ENCODE measurements around the gene CDKN2B. TPM values are rescaled to one million over a fixed set of nuclear protein-coding genes. Genes with fewer than 3 reads are reported as not detected.
A peak's percentile ranks its signal among the peaks of the same experiment; 100 is the strongest.

CDKN2B gene
- total RNA-seq, 2 donors from 2014 or later: 1.3 TPM; not detected in 1

DNA sequence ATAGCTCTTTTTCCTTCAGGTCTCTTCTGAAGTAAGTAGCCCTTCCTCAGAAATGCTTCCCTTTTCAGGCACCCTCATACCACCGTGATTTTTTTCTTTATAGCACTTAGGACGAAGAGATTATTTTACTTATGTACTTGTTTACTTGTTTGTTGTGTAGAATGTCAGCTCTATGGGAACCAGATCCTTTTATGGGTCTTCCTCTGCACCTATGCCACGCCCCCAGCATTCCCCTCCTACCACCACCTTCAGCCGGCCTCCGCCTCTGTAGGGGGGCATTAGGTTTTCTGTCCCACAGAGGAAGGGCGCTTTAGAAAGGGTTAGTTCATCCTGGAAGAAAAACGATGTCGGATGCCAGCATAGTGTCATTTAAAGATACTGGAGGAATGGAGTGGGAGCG is 12.7 kb downstream of the CDKN2B start:
- Mint-ChIP-seq H3K4me1 (ENCODE audit: low read depth) (peaks cover 15% of the 10 kb centered on the region), H3K36me3 (ENCODE audit: insufficient read depth in 2 of 2) (peaks cover 0 to 2% of the 10 kb centered on the region in 2 donors), H3K27me3 (ENCODE audit: low read depth) (peaks cover 63% of the 10 kb centered on the region), H3K9me3 (no peaks in the 10 kb centered on the region), H3K4me3 (peak overlapping the region; percentile 84 to 100), H3K27ac (no peak overlapping the region)
- no peak for DNase-seq
- no peak for ATAC-seq (replicated peaks in 1 of 2)

DNA sequence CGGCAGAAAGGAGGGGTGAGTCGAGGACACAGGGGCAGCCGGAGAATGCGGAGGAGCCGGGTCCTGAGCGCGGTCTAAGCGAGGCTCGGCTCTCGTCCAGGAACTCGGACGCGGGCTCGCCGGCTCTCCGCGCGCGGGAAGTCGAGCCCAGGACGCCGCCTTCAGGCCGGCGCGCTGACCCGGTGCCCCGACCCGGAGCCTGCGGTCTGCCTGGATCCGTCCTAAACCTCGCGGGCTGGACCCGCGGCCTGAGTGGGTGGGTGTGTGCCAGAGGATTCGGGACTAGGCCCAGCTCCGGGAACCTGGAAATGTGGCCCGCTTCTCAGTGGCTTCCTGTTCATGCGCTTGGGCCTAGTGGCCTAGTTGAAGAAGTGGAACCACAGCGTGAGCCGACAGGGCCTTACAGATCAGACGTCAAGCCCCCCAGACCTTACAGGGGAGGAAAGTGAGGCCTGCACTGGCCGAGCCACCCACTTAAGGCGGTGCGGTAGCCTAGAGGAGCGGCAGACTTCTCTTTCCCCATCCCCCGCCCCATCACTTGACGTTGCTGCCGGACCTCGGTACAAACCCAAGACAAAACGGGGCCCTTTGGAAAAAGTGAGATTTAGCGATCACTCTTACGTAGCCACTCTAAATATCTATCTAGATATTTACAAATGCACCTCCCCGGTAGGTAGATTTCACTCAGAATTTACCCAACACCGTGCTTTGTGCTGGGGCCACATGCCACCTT is 13.3 kb downstream of the CDKN2B start:
- H3K36me3 Mint-ChIP-seq (ENCODE audit: insufficient read depth in 2 of 2): peaks cover 0 to 2% of the 10 kb centered on the region in 2 donors
- peaks cover 62% of the 10 kb centered on the region for H3K27me3 Mint-ChIP-seq (ENCODE audit: low read depth)
- H3K4me3 Mint-ChIP-seq: peak overlapping the region; percentile 84 to 100
- ATAC-seq (replicated peaks in 1 of 2) (peak; percentile 12 to 27), DNase-seq (peak in 1 of 2 donors; percentile 22)
- H3K27ac Mint-ChIP-seq: peak overlapping the region; percentile 57
- no peaks in the 10 kb centered on the region for H3K9me3 Mint-ChIP-seq
- H3K4me1 Mint-ChIP-seq (ENCODE audit: low read depth): peaks cover 15% of the 10 kb centered on the region

DNA sequence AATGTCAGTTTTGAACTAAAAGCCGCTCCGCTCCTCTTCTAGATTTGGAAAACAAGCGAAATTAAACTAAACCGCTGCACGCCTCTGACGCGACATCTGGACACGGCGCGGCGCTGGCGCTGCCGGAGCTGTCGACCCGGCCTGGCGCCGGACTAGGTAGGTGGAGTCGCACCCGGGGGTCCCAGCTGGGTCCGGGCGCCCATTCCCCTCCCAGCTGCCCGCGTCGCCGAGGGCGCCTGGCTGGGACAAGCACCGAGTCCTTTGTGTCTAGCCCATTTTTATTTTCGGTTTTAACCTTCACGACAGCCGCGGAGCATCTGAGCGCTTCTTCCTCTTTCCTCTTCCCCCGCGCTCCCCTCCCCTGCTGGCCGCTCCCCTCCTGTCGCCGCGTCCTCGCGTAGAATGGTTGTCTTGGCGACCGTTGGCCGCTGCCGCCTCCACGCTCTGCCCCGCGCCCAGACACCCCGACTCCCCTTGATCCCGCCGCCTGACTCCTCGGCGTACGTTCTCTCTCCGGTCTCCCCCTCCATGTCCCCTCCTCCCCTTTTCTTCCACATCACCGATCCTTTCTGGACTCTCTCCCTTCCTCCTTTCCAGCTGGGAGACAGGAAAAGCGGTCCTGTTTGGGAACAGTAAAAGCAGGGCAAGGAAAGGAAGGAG is 14.0 kb downstream of the CDKN2B start:
- peaks cover 15% of the 10 kb centered on the region for H3K4me1 Mint-ChIP-seq (ENCODE audit: low read depth)
- DNase-seq (peak; percentile 79 to 80), ATAC-seq (replicated peaks in 1 of 2) (peak; percentile 83 to 84)
- peak overlapping the region; percentile 84 to 100 for H3K4me3 Mint-ChIP-seq
- H3K27ac Mint-ChIP-seq: peak overlapping the region; percentile 98
- H3K27me3 Mint-ChIP-seq (ENCODE audit: low read depth): peaks cover 66% of the 10 kb centered on the region
- no peaks in the 10 kb centered on the region for H3K9me3 Mint-ChIP-seq
- H3K36me3 Mint-ChIP-seq (ENCODE audit: insufficient read depth in 2 of 2): peaks cover 0 to 2% of the 10 kb centered on the region in 2 donors

DNA sequence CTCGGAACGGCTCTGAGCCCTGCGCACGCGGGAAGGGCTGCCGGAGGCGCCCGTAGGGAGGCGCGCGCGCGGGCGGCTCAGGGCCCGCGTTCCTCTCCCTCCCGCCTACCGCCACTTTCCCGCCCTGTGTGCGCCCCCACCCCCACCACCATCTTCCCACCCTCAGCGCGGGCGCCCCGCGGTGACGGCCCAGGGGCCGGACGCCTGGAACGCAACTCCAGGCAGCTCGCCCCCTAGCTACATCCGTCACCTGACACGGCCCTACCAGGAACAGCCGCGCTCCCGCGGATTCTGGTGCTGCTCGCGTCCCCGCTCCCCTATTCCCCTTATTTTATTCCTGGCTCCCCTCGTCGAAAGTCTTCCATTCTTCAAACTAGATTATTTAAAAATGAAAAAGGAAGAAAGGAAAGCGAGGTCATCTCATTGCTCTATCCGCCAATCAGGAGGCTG is 14.5 kb downstream of the CDKN2B start, which contains the start of gene CDKN2B-AS1:
Gene CDKN2B-AS1 (plus strand): TSS at position 236 of the 450 bp plus-strand sequence.
- Mint-ChIP-seq H3K4me3 (peak within 1 kb of the TSS; percentile 84 to 100), H3K9me3 (no peaks in the 10 kb centered on the region), H3K27ac (peak within 1 kb of the TSS; percentile 98), H3K27me3 (ENCODE audit: low read depth) (peaks cover 66% of the 10 kb centered on the region), H3K4me1 (ENCODE audit: low read depth) (peaks cover 15% of the 10 kb centered on the region), H3K36me3 (ENCODE audit: insufficient read depth in 2 of 2) (peaks cover 0 to 2% of the 10 kb centered on the region in 2 donors)
- peak; percentile 59 to 67 for ATAC-seq (replicated peaks in 1 of 2)
- peak; percentile 47 to 54 for DNase-seq

DNA sequence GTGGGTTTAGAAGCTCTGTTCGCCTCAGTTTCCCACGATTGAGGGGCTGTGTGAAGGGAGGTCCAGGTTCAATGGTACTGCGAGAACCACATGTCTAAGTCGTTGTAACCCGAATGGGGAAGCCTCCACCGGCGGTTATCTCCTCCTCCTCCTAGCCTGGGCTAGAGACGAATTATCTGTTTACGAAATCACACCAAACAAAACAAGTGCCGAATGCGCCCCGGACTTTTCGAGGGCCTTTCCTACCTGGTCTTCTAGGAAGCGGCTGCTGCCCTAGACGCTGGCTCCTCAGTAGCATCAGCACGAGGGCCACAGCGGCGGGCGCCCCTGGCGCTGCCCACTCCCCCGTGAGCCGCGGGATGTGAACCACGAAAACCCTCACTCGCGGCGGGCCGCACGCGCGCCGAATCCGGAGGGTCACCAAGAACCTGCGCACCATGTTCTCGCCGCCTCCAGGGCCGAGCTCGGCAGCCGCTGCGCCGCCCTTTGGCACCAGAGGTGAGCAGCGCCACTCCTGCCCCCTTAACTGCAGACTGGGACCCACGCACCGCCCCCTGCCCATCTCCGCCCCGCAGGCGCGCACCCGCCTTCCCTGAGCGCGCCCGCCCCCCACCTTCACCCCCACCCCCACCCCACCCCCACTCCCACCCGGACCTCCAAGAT is 15.1 kb downstream of the CDKN2B start, which contains the start of gene CDKN2A:
Gene CDKN2A (minus strand): TSS at position 500 of the 663 bp plus-strand sequence.
- H3K4me1 Mint-ChIP-seq (ENCODE audit: low read depth): peaks cover 21% of the 10 kb centered on the region
- peak within 1 kb of the TSS; percentile 84 to 100 for H3K4me3 Mint-ChIP-seq
- DNase-seq (peak; percentile 66 to 67), ATAC-seq (replicated peaks in 1 of 2) (peak; percentile 67 to 69)
- H3K27me3 Mint-ChIP-seq (ENCODE audit: low read depth): peaks cover 69% of the 10 kb centered on the region
- no peaks in the 10 kb centered on the region for H3K9me3 Mint-ChIP-seq
- peaks cover 0 to 2% of the 10 kb centered on the region in 2 donors for H3K36me3 Mint-ChIP-seq (ENCODE audit: insufficient read depth in 2 of 2)
- peak within 1 kb of the TSS; percentile 98 for H3K27ac Mint-ChIP-seq

DNA sequence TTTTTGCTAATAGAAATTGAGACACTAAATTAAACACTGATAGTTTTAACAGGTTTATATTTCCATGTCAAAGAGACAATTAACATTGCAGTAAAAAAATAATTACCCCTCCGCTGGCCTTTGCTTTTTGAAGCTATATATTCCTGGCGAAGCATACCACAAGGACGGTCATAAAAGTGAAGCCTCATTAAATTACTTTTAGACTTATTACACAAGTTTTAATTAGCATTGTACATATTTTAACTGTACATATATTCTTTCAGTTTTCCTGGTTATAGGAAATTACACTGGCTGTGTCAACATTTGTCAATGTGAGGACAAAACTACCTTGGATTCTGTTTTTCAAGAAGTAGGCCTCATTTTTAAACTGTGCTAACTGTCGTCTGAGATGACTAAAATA is 16.1 kb downstream of the CDKN2B start:
- Mint-ChIP-seq H3K36me3 (ENCODE audit: insufficient read depth in 2 of 2) (peaks cover 0 to 2% of the 10 kb centered on the region in 2 donors), H3K4me1 (ENCODE audit: low read depth) (peaks cover 27% of the 10 kb centered on the region), H3K27ac (no peak overlapping the region), H3K27me3 (ENCODE audit: low read depth) (peaks cover 69% of the 10 kb centered on the region), H3K4me3 (peak overlapping the region; percentile 84 to 100), H3K9me3 (no peaks in the 10 kb centered on the region)
- DNase-seq (no peak), ATAC-seq (replicated peaks in 1 of 2) (no peak)

DNA sequence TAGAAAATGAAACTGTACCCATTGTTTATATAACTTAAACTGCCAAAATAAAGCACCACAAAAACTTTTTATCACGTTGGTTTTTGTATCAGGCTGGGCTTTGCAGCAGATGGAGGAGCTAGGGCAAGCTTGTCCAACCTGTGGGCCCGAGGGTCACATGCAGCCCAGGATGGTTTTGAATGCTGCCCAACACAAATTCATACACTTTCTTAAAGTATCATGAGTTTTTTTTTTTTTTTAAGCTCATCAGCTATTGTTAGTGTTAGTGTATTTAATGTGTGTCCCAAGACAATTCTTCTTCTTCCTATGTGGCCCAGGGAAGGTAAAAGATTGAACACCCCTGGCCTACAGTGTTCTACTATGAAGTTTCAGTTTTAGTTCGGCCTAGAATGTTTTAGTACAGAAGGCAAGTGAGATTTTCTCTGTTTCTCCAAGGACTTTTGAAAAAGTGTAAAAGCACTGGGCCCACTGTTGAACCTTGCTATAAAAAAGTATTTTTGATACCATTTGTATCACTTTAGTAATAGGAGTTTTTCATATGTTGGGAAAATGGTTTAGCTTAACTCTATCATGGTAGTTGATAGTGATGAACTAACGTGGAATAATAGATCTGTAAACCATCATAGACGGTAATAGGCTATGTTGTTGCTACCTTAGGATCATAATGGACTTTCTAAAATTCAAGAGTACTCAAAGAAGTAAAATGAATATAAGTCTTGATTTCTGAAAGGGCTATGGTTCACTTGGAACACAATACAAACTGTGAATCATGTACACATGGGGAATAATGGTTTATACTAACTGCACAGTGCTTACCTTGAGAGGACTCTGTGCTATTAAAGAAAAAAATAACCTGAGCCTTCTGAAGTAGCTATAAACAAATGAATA is 17.8 kb downstream of the CDKN2B start:
- peaks cover 69% of the 10 kb centered on the region for H3K27me3 Mint-ChIP-seq (ENCODE audit: low read depth)
- H3K27ac Mint-ChIP-seq: no peak overlapping the region
- H3K36me3 Mint-ChIP-seq (ENCODE audit: insufficient read depth in 2 of 2): peaks cover 0 to 1% of the 10 kb centered on the region in 2 donors
- H3K4me3 Mint-ChIP-seq: no peak overlapping the region
- H3K4me1 Mint-ChIP-seq (ENCODE audit: low read depth): peaks cover 24% of the 10 kb centered on the region
- H3K9me3 Mint-ChIP-seq: no peaks in the 10 kb centered on the region
- ATAC-seq (replicated peaks in 1 of 2) (no peak), DNase-seq (no peak)

DNA sequence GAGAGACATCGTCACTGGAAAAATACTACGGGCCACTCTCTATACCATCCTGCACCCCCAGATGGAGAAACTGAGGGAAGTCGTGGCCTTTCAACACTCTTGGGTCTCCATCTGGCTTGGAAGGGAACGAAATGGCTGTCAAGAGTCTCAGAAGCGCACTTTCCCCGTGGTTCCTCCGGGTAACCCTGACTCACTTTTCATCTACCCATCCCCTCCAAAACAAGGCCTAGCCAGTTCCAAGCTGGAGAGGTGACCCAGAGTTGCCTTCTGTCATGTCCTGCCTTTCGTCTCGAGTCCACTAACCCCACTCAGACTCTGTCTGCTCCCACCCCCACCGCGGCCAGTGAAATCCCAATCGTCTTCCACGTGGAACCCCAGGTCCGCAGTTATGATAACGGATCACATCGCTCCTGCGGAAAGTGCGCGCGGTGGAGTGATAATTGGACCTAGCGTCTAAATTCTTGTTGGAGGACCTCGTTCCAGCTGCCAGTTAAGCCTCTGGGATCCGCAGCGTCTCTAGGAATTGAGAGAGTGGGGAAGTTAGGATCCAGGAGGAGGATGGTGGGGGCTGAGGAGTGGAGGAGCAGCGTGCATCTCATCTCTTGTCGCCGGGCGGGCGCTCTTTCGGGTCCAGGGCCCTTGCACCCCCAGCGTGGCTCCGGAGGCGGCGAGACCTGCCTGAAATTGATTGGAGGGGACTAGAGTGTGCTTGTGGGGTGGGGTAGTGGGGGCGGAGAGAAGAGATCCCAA is 19.5 kb downstream of the CDKN2B start:
- no peak for DNase-seq

DNA sequence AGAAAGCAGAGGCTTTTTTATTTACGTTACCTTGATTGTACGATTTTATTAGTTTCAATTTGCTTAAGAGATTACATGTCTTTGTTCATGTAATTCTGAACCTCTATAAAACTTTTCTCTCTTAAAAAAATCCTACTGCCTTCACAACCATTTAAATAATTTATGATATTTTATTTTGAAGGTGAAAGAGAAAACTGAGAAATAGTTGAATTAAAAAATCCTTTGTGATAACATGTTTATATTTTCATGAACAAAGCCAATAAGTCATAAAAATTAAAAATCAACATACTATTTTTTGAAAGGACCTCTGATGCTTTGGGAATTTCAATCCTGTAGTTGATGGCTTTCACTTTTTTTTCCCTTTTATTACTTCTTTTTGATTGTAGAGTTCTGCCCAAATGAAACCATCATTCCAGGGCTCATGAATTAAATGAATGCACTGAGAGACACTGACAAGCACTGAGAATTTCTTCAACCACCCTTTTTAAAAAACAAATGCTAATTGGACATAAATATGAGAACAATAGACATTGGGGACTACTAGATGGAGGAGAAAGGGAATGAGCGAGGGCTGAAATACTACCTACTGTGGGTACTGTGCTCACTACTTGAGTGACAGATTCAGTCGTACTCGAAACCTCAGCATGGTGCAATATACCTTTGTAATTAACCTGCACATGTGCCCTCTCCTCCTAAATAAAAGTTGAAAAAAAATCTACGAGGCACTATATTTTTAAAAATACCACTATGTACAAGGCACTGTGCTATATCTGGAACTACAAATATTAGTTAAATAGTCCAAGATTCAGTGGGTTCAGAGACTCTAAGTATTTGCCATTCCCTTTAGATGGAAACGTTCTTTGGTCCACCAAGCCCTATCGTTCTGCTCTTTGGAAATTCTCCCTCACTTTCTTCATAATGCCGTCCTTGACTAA is 20.8 kb downstream of the CDKN2B start:
- Mint-ChIP-seq H3K4me1 (ENCODE audit: low read depth) (peaks cover 13% of the 10 kb centered on the region), H3K9me3 (no peaks in the 10 kb centered on the region), H3K27me3 (ENCODE audit: low read depth) (peaks cover 74% of the 10 kb centered on the region), H3K4me3 (no peak overlapping the region), H3K27ac (no peak overlapping the region), H3K36me3 (ENCODE audit: insufficient read depth in 2 of 2) (no peaks in the 10 kb centered on the region)
- no peak for ATAC-seq (replicated peaks in 1 of 2)
- DNase-seq: no peak

More for the DNA sequence above, 19.5 kb downstream of the CDKN2B start:
- peaks cover 21% of the 10 kb centered on the region for H3K4me1 Mint-ChIP-seq (ENCODE audit: low read depth)
- H3K27ac Mint-ChIP-seq: no peak overlapping the region
- peaks cover 68% of the 10 kb centered on the region for H3K27me3 Mint-ChIP-seq (ENCODE audit: low read depth)
- peak overlapping the region in 1 of 2 donors; percentile 13 for H3K4me3 Mint-ChIP-seq
- no peaks in the 10 kb centered on the region for H3K9me3 Mint-ChIP-seq
- ATAC-seq (replicated peaks in 1 of 2): no peak
- no peaks in the 10 kb centered on the region for H3K36me3 Mint-ChIP-seq (ENCODE audit: insufficient read depth in 2 of 2)

DNA sequence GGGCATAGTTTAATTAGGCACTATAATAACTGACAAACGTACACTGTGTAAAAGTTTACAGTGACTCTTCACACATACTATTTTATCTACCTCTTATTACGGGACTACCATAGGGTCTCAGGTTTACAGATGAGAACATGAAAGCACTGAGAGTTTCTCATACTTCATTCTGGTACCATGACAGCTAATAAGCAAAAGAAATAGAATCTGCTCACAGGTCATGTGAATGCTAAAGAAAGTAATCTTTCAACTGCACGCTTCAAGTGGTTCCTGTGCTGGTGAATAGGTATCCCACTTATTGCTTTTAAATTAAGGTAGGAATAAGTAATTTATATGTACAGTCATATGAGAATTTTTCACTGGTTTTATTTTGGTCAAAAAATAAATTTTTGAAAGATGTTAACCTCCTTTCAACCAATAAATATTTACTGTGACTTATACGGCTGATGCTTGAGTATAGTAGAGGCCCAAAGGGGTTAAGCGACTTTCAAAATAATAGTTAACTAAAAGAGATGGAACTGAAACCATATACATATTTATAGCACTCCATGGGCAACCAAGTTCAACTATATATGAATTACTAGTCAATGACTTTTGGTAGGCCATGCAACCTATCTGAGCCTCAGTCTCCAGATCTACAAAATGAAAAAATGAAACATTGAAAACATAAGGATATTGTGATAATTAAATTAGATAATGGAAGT is 23.0 kb downstream of the CDKN2B start:
- Mint-ChIP-seq H3K27me3 (ENCODE audit: low read depth) (peaks cover 90% of the 10 kb centered on the region), H3K9me3 (no peaks in the 10 kb centered on the region), H3K4me1 (ENCODE audit: low read depth) (peaks cover 12% of the 10 kb centered on the region), H3K27ac (no peak overlapping the region), H3K36me3 (ENCODE audit: insufficient read depth in 2 of 2) (no peaks in the 10 kb centered on the region), H3K4me3 (no peak overlapping the region)
- DNase-seq: no peak
- no peak for ATAC-seq (replicated peaks in 1 of 2)

Measured in activated T-cell treated with anti-CD3 and anti-CD28 coated beads, Interleukin-2, amount 50 U/mL, for 72 hours (primary cell).